Right lung (tissue), 5 donors: ENCODE measurements around the gene NAPSA. TPM values are rescaled to one million over a fixed set of nuclear protein-coding genes. Genes with fewer than 3 reads are reported as not detected.

Experiments
- DNase-seq, 2 donors: peaks; one replicate each; pipeline ENCODE4 v3.0.0-alpha.2; 2013
- polyA plus RNA-seq, 5 donors: library from polyadenylated mRNA; unstranded; fragments of 120-200 nt; gene quantifications; one replicate each; pipeline versions ENCODE4 v1.2.1 to v1.2.3, GENCODE V29; 2013; ENCODE audit warnings: inconsistent platforms in 1 of 5, low replicate concordance in 1 of 5; ENCODE audit not compliant: insufficient read length in 5 of 5, insufficient read depth in 1 of 5

NAPSA gene
- polyA plus RNA-seq, 5 donors, result 21.8 to 46.6 (median 36.0) TPM

GRCh38 chr19:50387176-50387867 lies 21.9 kb upstream of the NAPSA start:
- no peak for DNase-seq

DNA sequence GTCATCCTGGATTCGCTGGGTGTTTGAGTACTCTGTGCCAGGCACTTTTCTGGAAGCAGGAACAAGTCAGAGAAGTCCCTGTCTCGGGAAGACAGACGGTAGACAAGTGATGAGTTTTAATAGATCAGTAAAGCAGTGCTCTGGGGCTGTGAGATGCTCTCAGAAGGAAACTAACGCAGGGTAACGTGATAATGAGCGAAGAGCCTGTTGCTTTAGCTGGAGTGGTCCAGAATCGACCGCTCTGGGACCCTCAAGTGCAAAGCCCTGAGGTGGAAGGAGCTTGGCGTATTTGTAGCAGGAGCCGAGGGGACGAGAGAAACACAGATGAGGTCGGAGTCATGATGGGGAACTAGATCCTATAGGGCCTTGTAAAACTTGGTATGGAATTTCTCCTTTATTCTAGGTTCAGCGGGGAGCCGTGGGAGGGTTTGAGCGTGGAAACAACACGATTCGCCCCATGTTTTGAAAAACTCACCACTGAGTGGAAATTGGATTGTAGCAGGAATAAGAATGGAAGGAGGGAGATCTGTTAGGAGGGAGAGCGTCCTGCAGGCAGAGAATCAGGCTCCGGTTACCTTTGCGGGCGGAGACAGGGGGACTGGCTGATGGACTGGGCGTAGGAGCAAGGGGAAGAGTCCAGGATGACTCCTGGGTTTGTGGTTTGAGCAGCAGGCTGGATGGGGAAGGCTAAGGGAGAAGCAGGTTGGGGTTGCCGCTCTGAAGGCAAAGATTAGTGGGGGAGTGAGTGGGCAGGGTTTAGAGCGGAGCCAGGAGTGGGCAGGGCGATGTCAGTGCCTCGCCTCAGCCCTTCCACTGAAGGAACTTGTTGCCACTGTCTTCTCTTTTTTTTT lies 19.5 kb upstream of the NAPSA start:
- no peak for DNase-seq

- DNase-seq, result peak; percentile 95 to 96
Observed at GRCh38 chr19:50383852-50384684, 18.6 kb upstream of the NAPSA start, which contains the start of gene POLD1. POLD1 (plus strand) TSS chr19:50384347; CDS start chr19:50398852, 14,505 bp downstream.

GRCh38 chr19:50383001-50383851 lies 17.8 kb upstream of the NAPSA start:
- no peak for DNase-seq

- DNase-seq, result no peak
Observed at GRCh38 chr19:50381881-50382729, 16.7 kb upstream of the NAPSA start.

DNA sequence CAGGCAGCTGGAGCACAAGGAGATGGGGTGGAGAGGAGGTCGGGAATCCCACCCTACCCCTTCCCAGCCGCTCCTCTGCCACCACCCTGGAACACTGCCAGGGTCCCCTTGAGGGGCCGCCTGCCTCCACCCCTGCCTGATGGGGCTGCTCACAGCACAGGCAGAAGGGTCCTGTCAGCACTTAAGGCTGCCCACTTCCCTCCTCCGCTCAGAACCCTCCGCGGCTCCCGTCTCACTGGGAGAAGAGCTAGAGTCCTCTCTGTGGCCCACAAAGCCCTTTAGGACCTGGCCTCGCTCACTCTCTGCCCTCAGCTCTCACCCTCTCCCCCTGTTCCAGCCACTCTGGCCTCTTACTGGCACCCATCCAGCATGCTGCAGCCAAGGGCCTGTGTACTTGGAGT lies 15.3 kb upstream of the NAPSA start:
- DNase-seq, result no peak

DNA sequence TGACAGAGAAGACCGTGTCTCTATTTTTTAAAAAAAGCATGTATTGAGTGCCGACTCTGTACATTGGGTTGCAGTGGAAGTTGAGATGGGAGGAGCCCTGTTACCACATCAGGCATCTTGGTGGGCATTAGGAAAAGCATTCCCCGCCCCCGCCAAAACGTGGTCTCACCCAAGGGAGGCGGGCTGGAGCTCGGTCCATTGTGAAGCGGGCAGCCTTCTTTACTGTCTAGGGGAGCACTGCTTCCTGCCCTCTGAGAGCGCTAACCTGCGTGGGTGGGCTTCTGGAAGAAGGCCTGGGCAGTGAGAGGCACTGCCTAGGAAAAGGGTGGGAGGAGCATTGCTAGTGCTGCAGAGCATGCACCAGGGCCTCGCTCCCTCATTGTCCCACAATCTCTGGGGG lies 14.7 kb upstream of the NAPSA start:
- no peak for DNase-seq

DNA sequence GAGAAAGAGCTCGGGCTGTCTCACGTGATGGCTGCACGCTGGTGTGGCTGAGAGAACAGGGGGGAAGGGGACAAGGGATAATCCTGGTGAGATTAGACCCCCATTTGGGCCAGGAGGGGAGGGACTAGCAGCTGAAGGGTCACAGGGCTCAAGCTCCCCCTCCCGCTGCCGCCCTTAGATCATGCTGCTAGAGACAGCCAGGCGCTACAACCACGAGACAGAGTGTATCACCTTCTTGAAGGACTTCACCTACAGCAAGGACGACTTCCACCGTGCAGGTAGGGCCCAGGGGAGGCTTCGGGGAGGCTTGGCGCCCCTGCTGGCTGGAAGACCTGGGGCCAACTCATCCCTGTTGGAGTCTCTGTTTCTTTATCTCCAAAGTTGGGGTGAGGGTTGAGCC lies 14.2 kb upstream of the NAPSA start:
- DNase-seq, result no peak

DNA sequence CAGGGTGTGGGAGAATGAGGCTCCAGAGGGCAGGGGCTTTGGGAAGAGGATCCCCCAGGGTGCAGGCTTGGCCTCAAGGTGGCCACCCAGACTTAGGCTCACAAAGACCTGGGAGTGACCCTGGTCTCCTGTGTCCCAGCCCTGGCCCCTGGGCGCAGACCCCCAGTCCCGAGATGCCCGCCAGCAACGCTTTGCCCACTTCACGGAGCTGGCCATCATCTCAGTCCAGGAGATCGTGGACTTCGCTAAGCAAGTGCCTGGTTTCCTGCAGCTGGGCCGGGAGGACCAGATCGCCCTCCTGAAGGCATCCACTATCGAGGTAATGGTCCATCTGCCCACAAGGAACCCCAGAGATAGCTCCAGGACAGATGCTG lies 13.4 kb upstream of the NAPSA start:
- no peak for DNase-seq

DNA sequence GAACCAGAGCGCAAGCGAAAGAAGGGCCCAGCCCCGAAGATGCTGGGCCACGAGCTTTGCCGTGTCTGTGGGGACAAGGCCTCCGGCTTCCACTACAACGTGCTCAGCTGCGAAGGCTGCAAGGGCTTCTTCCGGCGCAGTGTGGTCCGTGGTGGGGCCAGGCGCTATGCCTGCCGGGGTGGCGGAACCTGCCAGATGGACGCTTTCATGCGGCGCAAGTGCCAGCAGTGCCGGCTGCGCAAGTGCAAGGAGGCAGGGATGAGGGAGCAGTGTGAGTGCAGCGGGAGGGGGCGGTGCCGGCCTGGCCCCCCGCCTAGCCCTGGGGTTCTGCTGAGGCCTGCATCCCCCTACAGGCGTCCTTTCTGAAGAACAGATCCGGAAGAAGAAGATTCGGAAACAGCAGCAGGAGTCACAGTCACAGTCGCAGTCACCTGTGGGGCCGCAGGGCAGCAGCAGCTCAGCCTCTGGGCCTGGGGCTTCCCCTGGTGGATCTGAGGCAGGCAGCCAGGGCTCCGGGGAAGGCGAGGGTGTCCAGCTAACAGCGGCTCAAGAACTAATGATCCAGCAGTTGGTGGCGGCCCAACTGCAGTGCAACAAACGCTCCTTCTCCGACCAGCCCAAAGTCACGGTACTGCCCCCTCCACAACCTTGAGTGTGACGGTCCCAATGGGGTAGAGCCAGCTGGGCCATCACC lies 12.9 kb upstream of the NAPSA start:
- no peak for DNase-seq

DNA sequence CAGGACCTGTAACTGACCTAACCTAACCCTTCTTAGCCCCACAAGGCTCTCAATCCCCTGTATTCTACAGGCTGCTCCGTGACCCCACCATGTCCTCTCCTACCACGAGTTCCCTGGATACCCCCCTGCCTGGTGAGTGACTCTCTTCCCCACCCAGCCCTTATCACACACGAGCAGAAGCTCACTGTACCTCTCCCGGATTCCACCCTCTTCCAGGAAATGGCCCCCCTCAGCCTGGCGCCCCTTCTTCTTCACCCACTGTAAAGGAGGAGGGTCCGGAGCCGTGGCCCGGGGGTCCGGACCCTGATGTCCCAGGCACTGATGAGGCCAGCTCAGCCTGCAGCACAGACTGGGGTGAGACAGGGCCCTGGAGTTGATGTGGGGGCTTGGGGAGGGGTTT lies 12.1 kb upstream of the NAPSA start:
- no peak for DNase-seq

GRCh38 chr19:50377051-50377461 lies 11.6 kb upstream of the NAPSA start:
- DNase-seq, result no peak

GRCh38 chr19:50376166-50377050 lies 11.0 kb upstream of the NAPSA start, which contains the start of gene NR1H2:
NR1H2 (plus strand) TSS chr19:50376457; CDS start chr19:50377606, 1,149 bp downstream.
- peak; percentile 94 to 95 for DNase-seq

DNA sequence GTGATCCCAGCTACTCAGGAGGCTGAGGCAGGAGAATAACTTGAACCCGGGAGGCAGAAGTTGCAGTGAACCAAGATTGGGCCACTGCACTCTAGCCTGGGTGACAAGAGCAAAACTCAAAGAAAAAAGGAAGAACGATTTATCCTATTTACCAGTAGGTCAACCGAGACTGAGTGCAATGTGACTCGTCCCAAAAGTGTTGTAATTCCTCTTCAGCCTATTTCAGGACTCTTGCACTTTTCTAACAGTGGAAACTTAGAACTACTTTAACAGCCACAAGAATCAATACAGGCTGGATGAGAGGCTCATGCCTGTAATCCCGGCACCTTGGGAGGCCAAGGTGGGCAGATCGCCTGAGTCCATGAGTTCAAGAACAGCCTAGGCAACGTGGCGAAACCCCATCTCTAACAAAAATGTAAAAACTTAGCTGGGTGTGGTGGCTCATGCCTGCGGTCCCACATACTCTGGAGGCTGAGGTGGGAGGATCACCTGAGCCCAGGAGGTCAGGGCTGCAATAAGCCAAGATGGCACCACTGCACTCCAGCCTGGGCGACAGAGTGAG lies 6.6 kb upstream of the NAPSA start:
- no peak for DNase-seq

- peak; percentile 67 to 76 for DNase-seq
Observed at GRCh38 chr19:50368649-50369570, 3.5 kb upstream of the NAPSA start.

DNA sequence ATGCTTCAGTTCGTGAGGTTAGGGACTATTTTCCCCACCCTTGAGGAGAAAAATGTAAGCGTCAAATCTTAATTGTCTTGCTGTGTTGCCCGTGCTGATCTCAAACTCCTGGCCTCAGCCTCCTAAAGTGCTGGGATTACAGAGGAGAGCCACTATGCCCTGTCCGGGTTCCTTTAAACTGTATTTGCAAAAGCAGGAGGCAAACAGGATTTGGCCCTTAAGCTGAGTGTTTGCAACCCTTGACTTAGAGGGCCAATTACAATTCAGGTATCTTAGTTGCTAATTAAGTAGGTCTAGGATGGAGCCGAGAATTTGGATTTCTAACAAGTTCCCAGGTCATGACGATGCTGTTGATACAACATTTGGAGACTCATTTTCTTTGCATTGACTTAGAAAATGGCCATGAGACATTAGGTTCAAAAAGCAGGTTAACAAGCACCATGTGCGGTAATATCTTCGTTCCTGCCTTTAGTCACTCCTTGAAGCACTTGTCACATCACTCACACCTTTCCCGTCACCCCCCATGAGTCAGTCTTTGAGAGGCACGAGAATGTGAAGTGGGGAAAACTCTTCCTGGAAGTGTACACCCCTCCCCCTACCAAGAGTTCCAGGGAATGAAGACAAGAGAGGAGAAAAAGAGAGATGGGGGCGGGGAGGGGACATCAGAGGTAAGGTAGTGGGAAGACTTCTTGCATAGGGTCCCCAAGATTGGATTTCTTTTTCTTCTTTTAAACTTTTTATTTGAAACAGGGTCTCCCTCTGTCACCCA lies 2.6 kb downstream of the NAPSA start:
- peak in 1 of 2 donors; percentile 40 for DNase-seq
